ENCODE results near the gene HPSE2.

- no peak for TF ChIP-seq POLR2AphosphoS5 (IDR thresholded peaks at IDR 0.05; ENCODE audit: low read depth, low read length)
- TF ChIP-seq SIN3A (IDR thresholded peaks at IDR 0.05; ENCODE audit: borderline replicate concordance, insufficient read depth, low read length), result no peak
- no peak for TF ChIP-seq TAF1 (IDR thresholded peaks at IDR 0.05; ENCODE audit: borderline replicate concordance, insufficient read depth, low read length)
These were observed 653.3 kb downstream of the HPSE2 start for GRCh38 chr10:98582363-98582762.

Data from PFSK-1 (cell line).